ENCODE data around the gene DRC3. TPM values are rescaled to one million over a fixed set of nuclear protein-coding genes. Genes with fewer than 3 reads are reported as not detected.

Gene DRC3
- total RNA-seq, 1 experiment from 2014 or later, result 0.68 TPM

- Histone ChIP-seq H3K4me1 (ENCODE audit: insufficient read depth, low read length) (no peaks in the 10 kb centered on the region), H3K56ac (ENCODE audit: insufficient read length, low read depth, low read length) (no peak overlapping the region), H2BK15ac (ENCODE audit: low read depth, low read length) (no peak overlapping the region), H2BK5ac (ENCODE audit: insufficient read length, low read length) (no peak overlapping the region), H3K18ac (ENCODE audit: insufficient read length, low read depth, low read length) (no peak overlapping the region), H4K91ac (ENCODE audit: insufficient read length, low read depth, low read length) (no peak overlapping the region), H4K5ac (ENCODE audit: insufficient read length, low read depth, low read length) (no peak overlapping the region), H2AFZ (ENCODE audit: low read length) (no peak overlapping the region), H3K23ac (ENCODE audit: insufficient read length, low read depth, low read length) (no peak overlapping the region), H2BK20ac (ENCODE audit: low read depth, low read length, poor library complexity, severe bottlenecking) (no peak overlapping the region), H2AK5ac (ENCODE audit: insufficient read length, low read length) (no peak overlapping the region), H4K20me1 (ENCODE audit: control insufficient read depth, insufficient read depth, insufficient read length) (no peaks in the 10 kb centered on the region), H3K23me2 (ENCODE audit: insufficient read length, low read depth, low read length, poor library complexity, severe bottlenecking) (peaks cover 3% of the 10 kb centered on the region), H3K79me2 (ENCODE audit: insufficient read depth, low read length) (no peaks in the 10 kb centered on the region), H3T11ph (ENCODE audit: low read length) (no peak overlapping the region), H3K27me3 (ENCODE audit: insufficient read depth, low read length) (no peaks in the 10 kb centered on the region), H2BK12ac (ENCODE audit: insufficient read length, low read depth, low read length) (no peak overlapping the region), H3K27ac (ENCODE audit: insufficient read length, low read depth, low read length) (no peak overlapping the region), H3K4ac (ENCODE audit: low read depth, low read length) (no peak overlapping the region), H3K14ac (ENCODE audit: insufficient read depth, low read length) (no peak overlapping the region), H4K8ac (replicated peaks; ENCODE audit: insufficient read length, low read depth, low read length) (no peak overlapping the region), H3K79me1 (ENCODE audit: insufficient read depth, low read depth, low read length, poor library complexity, severe bottlenecking) (no peaks in the 10 kb centered on the region), H2BK120ac (ENCODE audit: low read depth, low read length, poor library complexity, severe bottlenecking) (no peak overlapping the region), H3K9ac (ENCODE audit: extremely low read depth, insufficient read length, low read length) (no peak overlapping the region), H3K9me3 (ENCODE audit: control insufficient read depth, low read depth, low read length) (no peaks in the 10 kb centered on the region), H3K4me2 (ENCODE audit: insufficient read depth, insufficient read length, low read length) (no peak overlapping the region)
- H3K27ac Mint-ChIP-seq, result peak overlapping the region in 1 of 3 experiments; percentile 86; a peak in 1 of 7 replicates
- no CpG with 5 or more reads among the region's 9 CpGs for WGBS (ENCODE audit: extremely low coverage, insufficient read length, low lambda C conversion rate)
- H3K4me1 Mint-ChIP-seq, result no peaks in the 10 kb centered on the region
- no peaks in the 10 kb centered on the region for H3K36me3 Mint-ChIP-seq (ENCODE audit: insufficient read depth in 1 of 3, low read depth in 3 of 3)
- H3K9me3 Mint-ChIP-seq, result no peaks in the 10 kb centered on the region
- DNase-seq, result no peak
- H3K4me3 Mint-ChIP-seq, result no peak overlapping the region
- no peak for TF ChIP-seq CTCF (conservative IDR thresholded peaks at IDR 0.05)
- peaks cover 3% of the 10 kb centered on the region for H3K27me3 Mint-ChIP-seq (ENCODE audit: low read depth)
Observed at GRCh38 chr17:17989081-17989480, 16.4 kb downstream of the DRC3 start.
